ENCODE data around the gene ALOX15B. TPM values are rescaled to one million over a fixed set of nuclear protein-coding genes. Genes with fewer than 3 reads are reported as not detected.

Gene ALOX15B
- total and polyA plus RNA-seq, 2 donors (not counting 1 experiment from before 2014, with no cell fraction given) = not detected

DNA sequence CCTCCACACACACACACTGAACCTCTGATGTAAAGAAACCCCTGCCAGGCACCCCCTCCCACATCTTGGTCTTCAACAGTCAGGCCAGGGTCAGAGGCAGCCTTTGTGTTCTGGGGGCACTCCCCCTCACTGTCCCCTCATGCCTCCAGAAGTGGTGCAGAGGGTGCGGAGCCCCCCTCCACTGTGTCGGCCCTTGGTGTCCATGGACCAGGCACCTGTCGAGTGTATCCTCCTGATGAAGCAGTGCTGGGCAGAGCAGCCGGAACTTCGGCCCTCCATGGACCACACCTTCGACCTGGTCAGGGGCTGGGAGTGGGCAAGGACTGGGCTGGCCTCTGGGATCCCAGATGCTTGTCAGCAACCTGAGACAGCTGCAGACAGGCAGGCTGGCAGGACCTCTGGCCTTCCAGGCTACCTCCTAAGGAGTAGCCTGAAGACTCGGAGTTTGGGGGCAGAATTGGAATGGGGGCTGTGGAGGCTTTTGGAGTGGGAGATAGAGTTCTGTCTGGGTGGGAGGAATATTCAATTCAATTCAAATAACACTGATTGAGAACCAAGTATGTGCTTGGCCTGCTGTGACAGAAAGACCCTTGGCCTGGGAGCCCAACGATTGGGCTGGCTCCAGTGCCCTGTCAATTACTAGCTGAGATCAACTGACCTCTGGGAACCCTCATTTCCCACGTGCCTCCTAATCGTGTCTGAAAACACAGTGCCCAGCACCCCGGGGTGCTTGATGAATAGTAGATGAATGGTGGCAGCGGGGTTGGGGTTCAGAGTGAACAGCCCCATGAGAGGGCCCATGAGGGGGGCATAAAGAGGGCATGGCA is 24.9 kb upstream of the ALOX15B start:
- DNase-seq (ENCODE audit: low read depth in 2 of 2) = no peak
- H2AFZ ChIP-seq (ENCODE audit: low read length) = no peak overlapping the region
- TF ChIP-seq, protein P1, sequence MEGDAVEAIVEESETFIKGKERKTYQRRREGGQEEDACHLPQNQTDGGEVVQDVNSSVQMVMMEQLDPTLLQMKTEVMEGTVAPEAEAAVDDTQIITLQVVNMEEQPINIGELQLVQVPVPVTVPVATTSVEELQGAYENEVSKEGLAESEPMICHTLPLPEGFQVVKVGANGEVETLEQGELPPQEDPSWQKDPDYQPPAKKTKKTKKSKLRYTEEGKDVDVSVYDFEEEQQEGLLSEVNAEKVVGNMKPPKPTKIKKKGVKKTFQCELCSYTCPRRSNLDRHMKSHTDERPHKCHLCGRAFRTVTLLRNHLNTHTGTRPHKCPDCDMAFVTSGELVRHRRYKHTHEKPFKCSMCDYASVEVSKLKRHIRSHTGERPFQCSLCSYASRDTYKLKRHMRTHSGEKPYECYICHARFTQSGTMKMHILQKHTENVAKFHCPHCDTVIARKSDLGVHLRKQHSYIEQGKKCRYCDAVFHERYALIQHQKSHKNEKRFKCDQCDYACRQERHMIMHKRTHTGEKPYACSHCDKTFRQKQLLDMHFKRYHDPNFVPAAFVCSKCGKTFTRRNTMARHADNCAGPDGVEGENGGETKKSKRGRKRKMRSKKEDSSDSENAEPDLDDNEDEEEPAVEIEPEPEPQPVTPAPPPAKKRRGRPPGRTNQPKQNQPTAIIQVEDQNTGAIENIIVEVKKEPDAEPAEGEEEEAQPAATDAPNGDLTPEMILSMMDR (conservative IDR thresholded peaks at IDR 0.05 in 1 of 2, IDR thresholded peaks at IDR 0.05 in 1 of 2; ENCODE audit: low read depth in 1 of 2, low read length in 2 of 2) = no peak
- no peak for TF ChIP-seq EZH2 (IDR thresholded peaks at IDR 0.05; ENCODE audit: low read length, missing control alignments)

DNA sequence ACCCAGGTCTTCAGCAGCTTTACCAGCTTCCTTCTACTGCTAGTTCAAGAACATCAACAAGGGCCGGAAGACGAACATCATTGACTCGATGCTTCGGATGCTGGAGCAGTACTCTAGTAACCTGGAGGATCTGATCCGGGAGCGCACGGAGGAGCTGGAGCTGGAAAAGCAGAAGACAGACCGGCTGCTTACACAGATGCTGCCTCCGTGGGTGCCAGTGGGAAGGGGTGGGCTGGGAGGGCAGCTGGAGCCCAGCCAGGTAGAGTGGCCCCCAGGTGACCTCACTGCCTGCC is 24.4 kb upstream of the ALOX15B start:
- no peak overlapping the region for H3K9ac ChIP-seq (ENCODE audit: insufficient read depth, low read length)

More for the DNA sequence above, 24.9 kb upstream of the ALOX15B start:
- Histone ChIP-seq H3K27me3 (ENCODE audit: control insufficient read depth, insufficient read depth, low read length) (peaks cover 18% of the 10 kb centered on the region), H3K79me2 (ENCODE audit: control insufficient read depth, insufficient read depth, low read length) (no peaks in the 10 kb centered on the region), H3K4me1 (ENCODE audit: control insufficient read depth, extremely low read depth, insufficient read depth, low read length) (no peaks in the 10 kb centered on the region), H3K4me3 (replicated peaks in 1 of 4; ENCODE audit: control extremely low read depth in 1 of 4, insufficient read depth in 1 of 4, low read depth in 3 of 4, low read length in 4 of 4) (no peak overlapping the region), H4K20me1 (ENCODE audit: control insufficient read depth, extremely low read depth, insufficient read depth, low read length) (no peaks in the 10 kb centered on the region), H3K9me3 (ENCODE audit: control insufficient read depth, insufficient read depth, low read depth, low read length) (no peaks in the 10 kb centered on the region), H3K4me2 (ENCODE audit: extremely low read depth, insufficient read depth, low read length) (no peak overlapping the region), H3K36me3 (ENCODE audit: control insufficient read depth, insufficient read depth, low read length) (no peaks in the 10 kb centered on the region), H3K27ac (ENCODE audit: insufficient read depth, low read length) (no peak overlapping the region), H3K9ac (ENCODE audit: insufficient read depth, low read length) (no peak overlapping the region)

DNA sequence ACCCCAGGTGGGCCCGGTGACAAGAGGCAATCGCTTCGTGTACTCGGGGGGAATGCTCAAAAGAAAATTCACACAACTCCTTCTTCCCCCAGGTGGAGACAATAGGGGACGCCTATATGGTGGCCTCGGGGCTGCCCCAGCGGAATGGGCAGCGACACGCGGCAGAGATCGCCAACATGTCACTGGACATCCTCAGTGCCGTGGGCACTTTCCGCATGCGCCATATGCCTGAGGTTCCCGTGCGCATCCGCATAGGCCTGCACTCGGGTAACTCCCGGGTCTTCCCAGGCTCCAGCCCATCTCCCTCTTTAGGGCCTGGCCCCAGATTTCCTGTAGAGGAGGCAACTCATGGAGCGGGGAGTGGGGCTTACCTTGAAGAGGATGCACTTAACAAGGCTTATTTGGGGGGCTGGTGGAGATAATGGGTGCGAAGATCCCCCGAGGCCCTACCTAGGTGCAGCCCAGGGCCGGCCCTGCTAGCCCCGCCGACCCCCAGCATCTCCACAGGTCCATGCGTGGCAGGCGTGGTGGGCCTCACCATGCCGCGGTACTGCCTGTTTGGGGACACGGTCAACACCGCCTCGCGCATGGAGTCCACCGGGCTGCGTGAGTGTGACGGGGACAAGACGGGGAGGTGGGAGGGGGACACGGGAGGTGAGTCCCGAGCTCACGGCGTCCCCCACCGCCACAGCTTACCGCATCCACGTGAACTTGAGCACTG is 23.5 kb upstream of the ALOX15B start:
- TF ChIP-seq EZH2 (IDR thresholded peaks at IDR 0.05; ENCODE audit: low read length, missing control alignments) = no peak
- TF ChIP-seq, protein P1 (conservative IDR thresholded peaks at IDR 0.05 in 1 of 2, IDR thresholded peaks at IDR 0.05 in 1 of 2; ENCODE audit: low read depth in 1 of 2, low read length in 2 of 2) = no peak
- Histone ChIP-seq H3K27me3 (ENCODE audit: control insufficient read depth, insufficient read depth, low read length) (peaks cover 18% of the 10 kb centered on the region), H2AFZ (ENCODE audit: low read length) (no peak overlapping the region), H3K4me1 (ENCODE audit: control insufficient read depth, extremely low read depth, insufficient read depth, low read length) (no peaks in the 10 kb centered on the region), H4K20me1 (ENCODE audit: control insufficient read depth, extremely low read depth, insufficient read depth, low read length) (no peaks in the 10 kb centered on the region), H3K4me3 (replicated peaks in 1 of 4; ENCODE audit: control extremely low read depth in 1 of 4, insufficient read depth in 1 of 4, low read depth in 3 of 4, low read length in 4 of 4) (no peak overlapping the region), H3K27ac (ENCODE audit: insufficient read depth, low read length) (no peak overlapping the region), H3K36me3 (ENCODE audit: control insufficient read depth, insufficient read depth, low read length) (no peaks in the 10 kb centered on the region), H3K9ac (ENCODE audit: insufficient read depth, low read length) (no peak overlapping the region), H3K4me2 (ENCODE audit: extremely low read depth, insufficient read depth, low read length) (no peak overlapping the region), H3K9me3 (ENCODE audit: control insufficient read depth, insufficient read depth, low read depth, low read length) (no peaks in the 10 kb centered on the region), H3K79me2 (ENCODE audit: control insufficient read depth, insufficient read depth, low read length) (no peaks in the 10 kb centered on the region)
- DNase-seq (ENCODE audit: low read depth in 2 of 2) = no peak

More for the DNA sequence above, 24.4 kb upstream of the ALOX15B start:
- Histone ChIP-seq H3K27ac (ENCODE audit: insufficient read depth, low read length) (no peak overlapping the region), H2AFZ (ENCODE audit: low read length) (no peak overlapping the region), H3K9me3 (ENCODE audit: control insufficient read depth, insufficient read depth, low read depth, low read length) (no peaks in the 10 kb centered on the region), H3K79me2 (ENCODE audit: control insufficient read depth, insufficient read depth, low read length) (no peaks in the 10 kb centered on the region), H3K27me3 (ENCODE audit: control insufficient read depth, insufficient read depth, low read length) (peaks cover 18% of the 10 kb centered on the region), H3K4me3 (replicated peaks in 1 of 4; ENCODE audit: control extremely low read depth in 1 of 4, insufficient read depth in 1 of 4, low read depth in 3 of 4, low read length in 4 of 4) (no peak overlapping the region), H3K4me1 (ENCODE audit: control insufficient read depth, extremely low read depth, insufficient read depth, low read length) (no peaks in the 10 kb centered on the region), H3K4me2 (ENCODE audit: extremely low read depth, insufficient read depth, low read length) (no peak overlapping the region), H4K20me1 (ENCODE audit: control insufficient read depth, extremely low read depth, insufficient read depth, low read length) (no peaks in the 10 kb centered on the region), H3K36me3 (ENCODE audit: control insufficient read depth, insufficient read depth, low read length) (no peaks in the 10 kb centered on the region)
- DNase-seq (ENCODE audit: low read depth in 2 of 2) = no peak
- no peak for TF ChIP-seq EZH2 (IDR thresholded peaks at IDR 0.05; ENCODE audit: low read length, missing control alignments)
- TF ChIP-seq, protein P1 (conservative IDR thresholded peaks at IDR 0.05 in 1 of 2, IDR thresholded peaks at IDR 0.05 in 1 of 2; ENCODE audit: low read depth in 1 of 2, low read length in 2 of 2) = no peak
